Measurements from ENCODE around the gene DOCK2. TPM values are rescaled to one million over a fixed set of nuclear protein-coding genes. Genes with fewer than 3 reads are reported as not detected.
A peak's percentile ranks its signal among the peaks of the same experiment; 100 is the strongest.

DOCK2 gene
- total and polyA plus RNA-seq, 2 of the 8 experiments (the other 6 are each of a cell fraction or from before 2014, with no cell fraction given): 3.9 to 5.7 TPM

- TF ChIP-seq, protein P1, sequence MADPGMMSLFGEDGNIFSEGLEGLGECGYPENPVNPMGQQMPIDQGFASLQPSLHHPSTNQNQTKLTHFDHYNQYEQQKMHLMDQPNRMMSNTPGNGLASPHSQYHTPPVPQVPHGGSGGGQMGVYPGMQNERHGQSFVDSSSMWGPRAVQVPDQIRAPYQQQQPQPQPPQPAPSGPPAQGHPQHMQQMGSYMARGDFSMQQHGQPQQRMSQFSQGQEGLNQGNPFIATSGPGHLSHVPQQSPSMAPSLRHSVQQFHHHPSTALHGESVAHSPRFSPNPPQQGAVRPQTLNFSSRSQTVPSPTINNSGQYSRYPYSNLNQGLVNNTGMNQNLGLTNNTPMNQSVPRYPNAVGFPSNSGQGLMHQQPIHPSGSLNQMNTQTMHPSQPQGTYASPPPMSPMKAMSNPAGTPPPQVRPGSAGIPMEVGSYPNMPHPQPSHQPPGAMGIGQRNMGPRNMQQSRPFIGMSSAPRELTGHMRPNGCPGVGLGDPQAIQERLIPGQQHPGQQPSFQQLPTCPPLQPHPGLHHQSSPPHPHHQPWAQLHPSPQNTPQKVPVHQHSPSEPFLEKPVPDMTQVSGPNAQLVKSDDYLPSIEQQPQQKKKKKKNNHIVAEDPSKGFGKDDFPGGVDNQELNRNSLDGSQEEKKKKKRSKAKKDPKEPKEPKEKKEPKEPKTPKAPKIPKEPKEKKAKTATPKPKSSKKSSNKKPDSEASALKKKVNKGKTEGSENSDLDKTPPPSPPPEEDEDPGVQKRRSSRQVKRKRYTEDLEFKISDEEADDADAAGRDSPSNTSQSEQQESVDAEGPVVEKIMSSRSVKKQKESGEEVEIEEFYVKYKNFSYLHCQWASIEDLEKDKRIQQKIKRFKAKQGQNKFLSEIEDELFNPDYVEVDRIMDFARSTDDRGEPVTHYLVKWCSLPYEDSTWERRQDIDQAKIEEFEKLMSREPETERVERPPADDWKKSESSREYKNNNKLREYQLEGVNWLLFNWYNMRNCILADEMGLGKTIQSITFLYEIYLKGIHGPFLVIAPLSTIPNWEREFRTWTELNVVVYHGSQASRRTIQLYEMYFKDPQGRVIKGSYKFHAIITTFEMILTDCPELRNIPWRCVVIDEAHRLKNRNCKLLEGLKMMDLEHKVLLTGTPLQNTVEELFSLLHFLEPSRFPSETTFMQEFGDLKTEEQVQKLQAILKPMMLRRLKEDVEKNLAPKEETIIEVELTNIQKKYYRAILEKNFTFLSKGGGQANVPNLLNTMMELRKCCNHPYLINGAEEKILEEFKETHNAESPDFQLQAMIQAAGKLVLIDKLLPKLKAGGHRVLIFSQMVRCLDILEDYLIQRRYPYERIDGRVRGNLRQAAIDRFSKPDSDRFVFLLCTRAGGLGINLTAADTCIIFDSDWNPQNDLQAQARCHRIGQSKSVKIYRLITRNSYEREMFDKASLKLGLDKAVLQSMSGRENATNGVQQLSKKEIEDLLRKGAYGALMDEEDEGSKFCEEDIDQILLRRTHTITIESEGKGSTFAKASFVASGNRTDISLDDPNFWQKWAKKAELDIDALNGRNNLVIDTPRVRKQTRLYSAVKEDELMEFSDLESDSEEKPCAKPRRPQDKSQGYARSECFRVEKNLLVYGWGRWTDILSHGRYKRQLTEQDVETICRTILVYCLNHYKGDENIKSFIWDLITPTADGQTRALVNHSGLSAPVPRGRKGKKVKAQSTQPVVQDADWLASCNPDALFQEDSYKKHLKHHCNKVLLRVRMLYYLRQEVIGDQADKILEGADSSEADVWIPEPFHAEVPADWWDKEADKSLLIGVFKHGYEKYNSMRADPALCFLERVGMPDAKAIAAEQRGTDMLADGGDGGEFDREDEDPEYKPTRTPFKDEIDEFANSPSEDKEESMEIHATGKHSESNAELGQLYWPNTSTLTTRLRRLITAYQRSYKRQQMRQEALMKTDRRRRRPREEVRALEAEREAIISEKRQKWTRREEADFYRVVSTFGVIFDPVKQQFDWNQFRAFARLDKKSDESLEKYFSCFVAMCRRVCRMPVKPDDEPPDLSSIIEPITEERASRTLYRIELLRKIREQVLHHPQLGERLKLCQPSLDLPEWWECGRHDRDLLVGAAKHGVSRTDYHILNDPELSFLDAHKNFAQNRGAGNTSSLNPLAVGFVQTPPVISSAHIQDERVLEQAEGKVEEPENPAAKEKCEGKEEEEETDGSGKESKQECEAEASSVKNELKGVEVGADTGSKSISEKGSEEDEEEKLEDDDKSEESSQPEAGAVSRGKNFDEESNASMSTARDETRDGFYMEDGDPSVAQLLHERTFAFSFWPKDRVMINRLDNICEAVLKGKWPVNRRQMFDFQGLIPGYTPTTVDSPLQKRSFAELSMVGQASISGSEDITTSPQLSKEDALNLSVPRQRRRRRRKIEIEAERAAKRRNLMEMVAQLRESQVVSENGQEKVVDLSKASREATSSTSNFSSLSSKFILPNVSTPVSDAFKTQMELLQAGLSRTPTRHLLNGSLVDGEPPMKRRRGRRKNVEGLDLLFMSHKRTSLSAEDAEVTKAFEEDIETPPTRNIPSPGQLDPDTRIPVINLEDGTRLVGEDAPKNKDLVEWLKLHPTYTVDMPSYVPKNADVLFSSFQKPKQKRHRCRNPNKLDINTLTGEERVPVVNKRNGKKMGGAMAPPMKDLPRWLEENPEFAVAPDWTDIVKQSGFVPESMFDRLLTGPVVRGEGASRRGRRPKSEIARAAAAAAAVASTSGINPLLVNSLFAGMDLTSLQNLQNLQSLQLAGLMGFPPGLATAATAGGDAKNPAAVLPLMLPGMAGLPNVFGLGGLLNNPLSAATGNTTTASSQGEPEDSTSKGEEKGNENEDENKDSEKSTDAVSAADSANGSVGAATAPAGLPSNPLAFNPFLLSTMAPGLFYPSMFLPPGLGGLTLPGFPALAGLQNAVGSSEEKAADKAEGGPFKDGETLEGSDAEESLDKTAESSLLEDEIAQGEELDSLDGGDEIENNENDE (IDR thresholded peaks at IDR 0.05; ENCODE audit: insufficient replicate concordance, low read length): peak; percentile 36
- TF ChIP-seq E2F6 (IDR thresholded peaks at IDR 0.05) (no peak), POLR2AphosphoS5 (IDR thresholded peaks at IDR 0.05; ENCODE audit: low read depth, low read length) (no peak), RAD21 (IDR thresholded peaks at IDR 0.05 in 1 of 2, conservative IDR thresholded peaks at IDR 0.05 in 1 of 2; ENCODE audit: low read depth in 2 of 2, low read length in 2 of 2) (peak; percentile 47 to 55)
Measured at GRCh38 chr5:169808118-169808581, 171.1 kb downstream of the DOCK2 start (continued).
